NCI-H82 treated with DMSO at 0.1 percent for 48 hours (cell line): ENCODE measurements around the gene CYSRT1.

ENCODE experiments used
- DNase-seq: peaks from one replicate; lab custom pipeline; 2025; ENCODE audit not compliant: unreplicated experiment; lab: John Stamatoyannopoulos, UW

CYSRT1 gene

GRCh38 chr9:137226338-137227053, 1.5 kb downstream of the CYSRT1 start:
- no peak for DNase-seq

GRCh38 chr9:137227054-137227852, 2.3 kb downstream of the CYSRT1 start, which contains the start of gene RNF224:
TSS of gene RNF224 (plus strand) at chr9:137227502. CDS start at chr9:137228336, 834 bp downstream.
- DNase-seq, result no peak

DNA sequence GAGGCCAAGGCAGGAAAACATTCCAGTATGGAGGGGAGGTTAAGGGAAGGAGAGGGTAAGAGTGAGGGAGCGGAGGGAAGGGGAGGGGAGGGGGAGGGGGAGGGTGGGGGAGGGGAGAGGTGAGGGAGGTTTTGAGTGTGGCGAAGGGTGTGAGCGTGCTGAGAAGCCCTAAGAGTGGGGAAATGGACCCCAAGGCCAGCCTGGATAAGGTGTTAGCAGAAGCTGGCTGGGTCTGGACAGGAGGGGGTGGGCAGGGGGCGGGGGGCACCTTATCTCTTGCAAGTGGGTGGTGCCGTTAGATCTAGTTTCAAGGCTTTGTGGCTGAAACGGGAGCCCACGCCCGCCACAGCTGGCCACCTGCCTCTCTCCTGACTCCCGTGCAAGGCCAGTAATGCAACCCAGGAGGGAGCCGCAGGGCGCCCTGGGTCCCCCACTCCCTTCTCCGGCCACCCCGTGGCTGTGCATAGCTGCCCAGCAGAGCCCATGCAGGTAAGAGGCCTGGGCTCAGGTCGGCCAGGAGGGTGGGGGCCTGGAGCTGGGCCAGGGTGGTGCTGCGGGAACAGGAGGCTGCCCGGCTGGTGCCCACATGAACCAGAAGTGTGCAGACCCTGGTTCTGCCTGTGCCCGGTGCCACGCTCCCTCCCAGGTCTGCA, 3.0 kb downstream of the CYSRT1 start:
- DNase-seq, result no peak

GRCh38 chr9:137228506-137228967, 3.6 kb downstream of the CYSRT1 start:
- DNase-seq, result no peak

GRCh38 chr9:137228968-137229896, 4.3 kb downstream of the CYSRT1 start:
- no peak for DNase-seq

- no peak for DNase-seq
These were observed 5.1 kb downstream of the CYSRT1 start for GRCh38 chr9:137229903-137230704.

GRCh38 chr9:137230705-137231371, 5.9 kb downstream of the CYSRT1 start, which contains the start of gene SLC34A3:
TSS of gene SLC34A3 (plus strand) at chr9:137230901. CDS start at chr9:137231703, 802 bp downstream.
- no peak for DNase-seq

DNA sequence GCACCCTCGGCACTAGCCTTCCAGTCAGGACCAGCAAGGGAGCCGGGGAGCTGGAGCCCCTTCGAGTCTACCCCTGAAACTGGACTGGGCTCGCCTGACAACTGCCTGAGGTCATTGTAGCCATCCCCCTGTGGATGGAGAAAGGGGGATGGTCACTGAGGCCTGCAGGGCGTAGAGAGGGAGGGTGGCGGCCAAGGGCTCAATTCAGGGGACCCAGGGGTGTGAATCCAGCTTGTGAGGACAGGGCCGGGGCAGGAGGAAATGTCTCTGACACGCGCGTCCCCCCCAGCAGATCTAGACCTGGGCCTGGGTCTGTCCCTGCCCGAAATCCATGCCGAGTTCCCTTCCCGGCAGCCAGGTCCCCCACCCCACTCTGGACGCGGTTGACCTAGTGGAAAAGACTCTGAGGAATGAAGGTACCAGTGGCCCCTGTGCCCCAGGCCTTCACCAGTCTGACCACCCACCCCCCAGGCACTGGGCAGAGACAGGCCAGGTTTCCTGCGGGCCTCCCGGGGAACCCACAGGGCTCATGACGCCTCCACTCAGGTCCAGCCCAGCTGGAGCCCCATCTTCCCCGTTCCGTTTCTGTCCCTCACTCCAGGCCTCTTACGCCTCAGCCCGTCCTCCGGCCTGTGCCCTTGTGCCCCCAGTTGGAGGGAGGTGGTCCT, 6.5 kb downstream of the CYSRT1 start:
- DNase-seq, result no peak

GRCh38 chr9:137232101-137232500, 7.1 kb downstream of the CYSRT1 start:
- no peak for DNase-seq

GRCh38 chr9:137232510-137232909, 7.5 kb downstream of the CYSRT1 start:
- no peak for DNase-seq

GRCh38 chr9:137233143-137233980, 8.4 kb downstream of the CYSRT1 start:
- DNase-seq, result no peak

GRCh38 chr9:137234055-137234697, 9.2 kb downstream of the CYSRT1 start:
- no peak for DNase-seq

DNA sequence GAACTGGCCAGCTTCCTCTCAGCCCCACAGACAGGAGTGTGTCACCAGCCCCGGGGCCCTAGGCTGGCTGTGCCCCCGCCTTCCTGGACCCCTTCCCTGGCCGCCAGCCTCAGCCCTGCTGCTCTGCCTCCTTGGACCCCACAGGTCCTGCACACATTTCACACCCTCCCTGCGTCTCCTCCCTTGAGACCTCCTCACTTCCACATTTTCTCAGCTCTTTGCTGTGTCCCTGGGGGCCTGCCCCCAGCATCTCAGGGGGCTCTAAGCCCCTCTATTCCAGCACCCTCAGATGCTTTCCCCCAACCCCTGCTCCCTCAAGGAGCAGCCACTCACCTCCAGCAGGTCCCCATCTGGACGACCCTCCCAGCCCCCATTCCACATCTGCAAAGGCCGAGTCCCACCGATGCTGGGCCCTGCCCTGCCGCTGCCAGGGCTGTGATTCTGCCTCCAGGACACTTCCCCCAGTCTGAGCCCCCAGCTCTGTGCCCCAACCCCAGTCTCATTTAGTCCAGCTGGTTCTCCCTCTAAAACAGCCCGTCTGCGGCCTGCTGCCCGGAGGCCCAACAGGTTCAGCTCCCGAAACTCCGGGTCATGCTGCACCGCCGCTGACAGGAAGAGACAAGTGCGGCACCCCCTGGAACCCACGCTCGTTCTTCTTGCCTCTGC, 9.9 kb downstream of the CYSRT1 start:
- DNase-seq, result no peak

- no peak for DNase-seq
These were observed 10.7 kb downstream of the CYSRT1 start for GRCh38 chr9:137235424-137236237.

GRCh38 chr9:137236238-137236935, 11.4 kb downstream of the CYSRT1 start:
- DNase-seq, result peak; percentile 69
